Hepatic stellate cell (primary cell): ENCODE measurements around the gene LAMA1.
"Not testable (repeated sequence)": the region's sequence is repeated elsewhere in the genome, so short reads cannot be mapped to it uniquely, and the experiment has no call there.

Experiments
- DNase-seq: peaks from one replicate; pipeline ENCODE4 v3.0.0; 2011; ENCODE audit warnings: low spot score

The LAMA1 gene

DNA sequence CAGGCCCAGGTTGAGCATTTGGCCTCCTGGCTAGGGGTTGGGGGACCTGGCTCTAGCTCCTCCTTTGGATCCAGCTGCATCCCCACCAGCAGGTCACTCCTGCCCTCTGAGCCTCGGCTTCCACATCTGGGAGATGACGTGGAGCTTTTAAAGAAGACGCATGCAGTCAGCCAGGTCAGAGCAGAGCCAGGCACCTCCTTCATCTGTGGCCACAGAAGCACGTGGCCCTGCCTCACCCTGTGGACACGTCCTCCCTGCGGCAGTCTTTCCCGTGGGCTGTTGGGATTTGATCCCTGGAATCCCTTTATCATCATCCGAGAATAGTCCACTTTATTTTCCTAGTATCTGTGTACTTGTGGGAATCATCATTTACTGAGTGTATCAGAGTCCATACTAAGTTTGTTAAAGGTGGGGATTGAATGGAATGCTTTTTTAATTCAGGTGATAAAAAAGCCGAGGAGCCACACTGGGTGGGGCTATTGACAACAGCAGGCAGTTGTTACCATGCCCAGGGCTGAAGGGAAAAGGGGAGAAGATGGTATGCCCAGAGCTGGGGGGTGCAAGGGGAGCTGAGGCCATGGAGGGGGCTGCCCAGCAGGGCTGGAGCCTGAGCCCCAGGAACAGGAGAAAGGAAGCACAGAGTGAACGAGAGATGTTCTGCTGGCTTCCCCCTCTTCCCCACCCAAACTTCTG lies 170.1 kb downstream of the LAMA1 start:
- DNase-seq, result no peak

DNA sequence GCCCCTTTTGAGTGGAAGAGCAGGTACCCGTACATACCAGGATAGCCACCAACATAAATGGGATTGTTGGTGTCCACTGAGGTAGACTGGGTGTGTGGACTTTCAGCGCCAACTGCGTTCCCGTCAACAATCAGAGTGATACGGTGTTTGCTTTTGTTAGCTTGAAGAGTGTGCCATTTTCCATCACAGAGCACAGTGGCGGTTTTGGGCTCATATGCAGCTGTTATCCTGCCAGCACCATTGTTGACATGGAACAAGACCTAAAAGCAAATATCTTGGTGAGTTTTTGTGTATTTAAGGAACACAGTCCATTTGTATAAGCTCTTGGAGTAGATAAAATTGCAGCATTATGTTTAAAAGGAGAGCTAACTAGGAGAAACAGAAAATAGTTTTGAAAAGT lies 174.5 kb downstream of the LAMA1 start:
- DNase-seq, result no peak

DNA sequence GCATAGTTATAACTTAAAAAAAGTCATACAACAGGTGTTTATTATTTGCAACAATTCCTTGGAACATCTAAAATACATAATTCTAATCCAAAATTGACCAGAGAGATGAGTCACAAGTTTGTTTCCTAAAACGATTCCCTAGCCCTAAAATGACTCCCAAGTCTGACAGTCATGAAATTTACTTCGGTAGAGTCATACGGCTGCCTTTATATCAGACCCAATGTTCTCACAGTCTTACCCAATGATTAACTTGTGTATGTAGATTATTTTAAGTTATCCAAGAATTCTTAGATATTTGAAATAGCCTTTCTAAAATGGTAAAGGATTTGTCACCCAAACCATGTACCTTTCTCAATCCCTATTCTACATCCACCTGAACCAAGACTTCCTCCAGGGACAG lies 174.9 kb downstream of the LAMA1 start:
- no peak for DNase-seq

DNA sequence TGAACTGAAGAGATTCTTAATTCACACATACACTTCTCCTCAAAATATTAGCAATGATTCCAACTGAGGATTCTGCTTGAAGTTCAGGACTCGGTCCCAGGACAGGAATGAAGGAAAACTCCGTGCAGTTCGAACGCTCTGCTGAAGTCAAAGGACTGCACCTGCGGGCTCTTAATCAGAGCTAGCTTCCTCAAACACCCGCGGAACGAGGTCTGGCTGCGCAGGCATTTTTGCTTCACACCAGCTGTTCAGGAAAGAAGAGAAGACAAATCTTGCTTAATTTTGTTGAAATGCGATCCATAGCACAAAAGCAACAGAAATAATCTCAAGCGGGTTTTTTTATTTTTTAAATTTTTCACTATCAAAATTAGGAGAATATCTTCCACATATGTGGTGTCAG lies 175.6 kb downstream of the LAMA1 start:
- no peak for DNase-seq

DNA sequence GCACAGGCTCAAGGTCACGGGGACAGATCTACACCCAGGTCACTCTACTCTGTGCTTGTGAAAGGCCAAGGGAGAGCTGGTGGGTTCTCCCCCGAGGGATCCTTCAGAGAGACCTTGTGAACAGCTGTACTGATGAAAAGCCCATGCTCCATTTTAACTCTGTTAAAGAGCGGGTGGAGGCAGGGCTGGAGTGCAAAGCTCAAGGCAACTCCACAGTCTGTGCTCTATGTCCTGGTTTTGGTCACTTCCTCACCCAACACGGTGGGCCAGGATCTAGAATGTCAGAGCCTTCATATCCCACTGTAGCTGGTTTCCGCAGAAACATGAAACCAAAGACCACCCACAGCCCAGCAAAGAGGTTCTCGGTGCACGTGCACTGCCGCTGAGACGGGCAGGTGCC lies 177.1 kb downstream of the LAMA1 start:
- DNase-seq, result no peak

DNA sequence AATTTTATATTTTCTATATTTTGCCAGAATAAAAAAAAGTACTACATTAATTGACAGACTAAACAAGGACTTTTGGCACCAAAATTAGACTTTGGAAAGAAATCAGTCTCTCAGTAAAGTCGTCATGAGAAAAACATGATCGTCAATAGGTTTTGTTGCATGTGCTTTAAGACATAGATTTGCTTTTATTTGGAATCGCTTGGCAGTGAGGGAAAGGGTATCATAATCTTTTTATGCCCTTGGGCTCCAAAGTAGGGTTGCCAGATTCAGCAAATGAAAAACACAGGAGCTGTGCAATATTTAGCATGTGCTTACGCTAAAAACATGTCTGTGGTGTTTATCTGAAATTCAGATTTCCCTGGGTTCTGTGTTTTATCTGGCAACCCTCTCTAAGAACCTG lies 177.6 kb downstream of the LAMA1 start:
- no peak for DNase-seq

DNA sequence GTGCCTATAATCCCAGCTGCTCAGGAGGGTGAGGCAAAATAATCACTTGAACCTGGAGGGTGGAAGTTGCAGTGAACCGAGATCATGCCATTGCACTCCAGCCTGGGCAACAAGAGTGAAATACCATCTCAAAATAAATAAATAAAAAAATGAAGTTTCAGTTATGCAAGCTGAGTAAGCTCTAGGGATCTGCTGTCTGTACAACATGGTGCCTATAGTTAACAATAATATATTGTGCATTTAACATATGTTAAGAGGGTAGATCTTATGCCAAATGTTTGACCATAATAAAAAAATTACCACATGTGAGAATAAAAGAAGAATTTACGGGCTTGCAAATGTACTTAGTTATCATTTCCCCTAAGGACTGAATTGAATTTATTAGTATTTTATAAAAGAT lies 179.2 kb downstream of the LAMA1 start:
- DNase-seq, result not testable (repeated sequence)

DNA sequence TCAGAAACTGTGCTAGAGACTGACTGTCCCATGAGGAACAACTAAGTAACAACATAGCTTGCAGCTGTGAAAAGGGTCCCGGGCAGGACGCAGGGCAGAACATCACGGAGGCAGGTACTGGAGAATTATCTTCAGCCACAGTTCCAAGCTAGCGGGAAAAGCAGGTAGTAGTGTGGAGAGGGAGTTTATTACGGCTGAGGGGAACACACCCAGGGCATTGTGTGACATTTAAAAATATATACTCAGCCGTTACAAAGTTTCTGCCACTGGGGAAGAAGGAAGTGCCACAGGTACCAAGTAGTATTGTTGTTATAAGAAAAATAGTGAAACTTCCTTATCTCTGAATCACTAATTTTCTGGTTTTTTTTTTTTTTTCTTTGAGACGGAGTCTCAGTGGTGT lies 179.6 kb downstream of the LAMA1 start:
- no peak for DNase-seq

DNA sequence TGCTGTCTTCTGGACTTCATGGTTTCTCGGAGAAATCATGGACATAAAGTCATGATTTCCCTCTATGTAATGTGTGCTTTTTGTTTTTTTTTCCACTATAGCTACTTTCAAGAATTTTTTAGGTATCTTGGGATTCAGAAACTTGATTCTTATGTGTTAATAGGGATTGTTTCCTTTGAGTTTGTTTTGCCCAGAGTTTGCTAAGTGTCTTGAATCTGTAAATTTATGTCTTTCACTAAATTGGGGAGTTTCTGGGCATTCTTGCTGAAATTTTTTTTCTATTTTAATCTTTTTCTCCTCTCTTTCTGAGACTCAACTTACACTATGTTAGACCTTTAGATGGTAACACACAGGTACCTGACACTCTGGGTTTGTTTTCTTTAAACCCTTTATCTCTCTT lies 182.7 kb downstream of the LAMA1 start:
- DNase-seq, result no peak

DNA sequence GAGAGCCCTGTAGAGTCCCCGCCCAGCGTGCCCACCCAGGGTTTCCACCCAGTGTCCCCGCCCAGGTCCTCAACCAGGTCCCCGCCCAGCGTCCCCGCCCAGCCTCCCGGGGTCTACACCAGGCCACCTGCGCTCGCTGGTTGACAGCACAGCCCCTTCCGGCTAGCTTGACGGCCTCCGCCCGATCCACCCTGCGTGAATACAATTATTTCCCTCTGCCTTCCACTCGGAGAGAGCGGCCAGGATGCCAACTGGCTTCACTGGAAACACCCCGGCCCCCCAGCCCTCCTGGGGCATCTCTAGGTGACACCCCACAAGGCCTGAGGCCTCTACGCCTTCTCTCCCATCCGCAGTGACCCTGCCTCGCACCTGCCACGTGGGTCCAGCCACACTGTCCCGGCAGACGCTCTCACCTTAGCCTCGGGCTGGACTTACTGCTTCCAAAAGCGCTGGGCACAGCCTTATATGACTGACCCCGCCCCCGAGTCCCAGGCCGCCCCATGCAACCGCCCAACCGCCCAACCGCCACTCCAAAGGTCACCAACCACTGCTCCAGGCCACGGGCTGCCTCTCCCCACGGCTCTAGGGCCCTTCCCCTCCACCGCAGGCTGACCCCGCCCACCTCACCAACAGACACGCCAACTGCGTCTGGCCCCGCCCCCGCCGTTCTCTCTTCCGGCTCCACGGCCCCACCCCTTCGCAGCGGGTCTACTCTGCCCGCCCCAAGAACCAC lies 188.1 kb downstream of the LAMA1 start:
- peak; percentile 10 for DNase-seq

DNA sequence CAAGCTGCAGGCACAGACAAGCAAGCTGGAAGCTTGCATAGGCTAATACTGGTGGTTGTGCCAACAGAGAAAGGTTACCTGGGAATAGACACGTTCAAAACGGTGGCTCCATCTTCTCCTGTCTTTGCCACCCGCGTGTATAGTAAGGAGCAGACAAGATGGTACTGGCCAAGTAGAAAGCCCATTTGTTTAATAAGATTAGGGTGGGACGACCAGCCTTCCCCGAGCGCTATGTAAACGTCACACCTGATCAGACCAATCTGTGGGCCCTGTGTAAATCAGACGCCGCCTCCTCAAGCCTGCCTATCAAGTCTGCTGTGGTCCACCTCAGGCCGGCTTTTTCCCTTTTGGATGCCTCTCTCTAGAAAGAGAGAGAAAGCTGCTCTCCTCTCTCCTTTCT lies 189.2 kb downstream of the LAMA1 start:
- no peak for DNase-seq

DNA sequence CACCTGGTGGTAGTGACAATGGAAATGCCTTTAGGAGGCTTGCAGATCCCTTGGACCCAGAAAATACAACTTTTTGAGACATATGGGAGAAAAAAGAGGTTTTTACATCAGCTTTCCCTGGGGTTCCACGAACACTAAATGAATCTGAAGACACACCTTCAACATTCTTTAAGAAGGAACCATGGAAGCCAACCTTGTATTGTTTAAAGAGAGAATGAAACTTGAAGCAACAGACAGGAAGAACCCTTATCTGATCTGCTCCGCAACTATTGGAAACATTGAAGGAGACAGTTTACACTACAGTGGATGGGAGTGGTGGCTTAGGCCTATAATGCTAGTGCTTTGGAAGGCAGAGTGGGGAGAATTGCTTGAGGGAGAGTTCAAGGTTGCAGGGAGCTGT lies 190.4 kb downstream of the LAMA1 start:
- DNase-seq, result no peak

DNA sequence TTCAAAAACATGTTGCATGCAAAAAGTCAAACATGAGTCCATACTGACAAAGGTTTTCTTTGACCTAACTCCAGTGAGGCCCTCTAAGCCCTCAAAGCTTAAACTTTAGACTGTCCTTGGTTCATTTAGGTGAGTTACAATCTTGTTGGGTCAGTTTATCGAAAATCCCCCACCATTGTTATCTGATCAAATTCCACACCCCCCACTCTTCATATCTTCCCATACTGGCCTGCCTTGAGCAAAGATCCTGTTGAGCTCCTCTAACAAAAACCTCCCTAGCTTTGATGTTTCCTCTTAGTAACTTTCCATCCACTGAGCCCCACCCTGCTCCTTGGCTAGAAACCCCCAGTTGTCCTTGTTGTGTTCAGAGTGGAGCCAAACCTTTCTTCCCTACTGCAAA lies 194.4 kb downstream of the LAMA1 start:
- DNase-seq, result no peak

DNA sequence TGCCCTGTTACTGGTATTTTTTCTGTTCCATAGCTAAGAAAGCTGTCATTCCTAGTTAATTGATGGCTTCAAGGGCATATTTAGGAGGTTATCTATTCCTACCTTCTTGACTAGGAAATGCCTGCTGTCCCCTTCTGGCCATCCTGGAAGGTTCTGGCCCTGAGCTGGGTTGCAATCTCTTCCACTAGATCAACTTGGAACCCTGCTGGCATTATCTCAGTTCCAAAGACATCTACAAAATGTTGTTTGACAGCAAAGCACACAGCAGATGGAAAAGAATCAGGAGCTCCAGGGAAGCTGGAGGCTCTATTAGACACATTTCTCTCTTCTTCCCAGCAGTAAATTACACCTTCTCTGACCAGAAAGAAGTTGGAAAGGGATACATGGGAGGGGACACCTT lies 196.0 kb downstream of the LAMA1 start:
- no peak for DNase-seq

DNA sequence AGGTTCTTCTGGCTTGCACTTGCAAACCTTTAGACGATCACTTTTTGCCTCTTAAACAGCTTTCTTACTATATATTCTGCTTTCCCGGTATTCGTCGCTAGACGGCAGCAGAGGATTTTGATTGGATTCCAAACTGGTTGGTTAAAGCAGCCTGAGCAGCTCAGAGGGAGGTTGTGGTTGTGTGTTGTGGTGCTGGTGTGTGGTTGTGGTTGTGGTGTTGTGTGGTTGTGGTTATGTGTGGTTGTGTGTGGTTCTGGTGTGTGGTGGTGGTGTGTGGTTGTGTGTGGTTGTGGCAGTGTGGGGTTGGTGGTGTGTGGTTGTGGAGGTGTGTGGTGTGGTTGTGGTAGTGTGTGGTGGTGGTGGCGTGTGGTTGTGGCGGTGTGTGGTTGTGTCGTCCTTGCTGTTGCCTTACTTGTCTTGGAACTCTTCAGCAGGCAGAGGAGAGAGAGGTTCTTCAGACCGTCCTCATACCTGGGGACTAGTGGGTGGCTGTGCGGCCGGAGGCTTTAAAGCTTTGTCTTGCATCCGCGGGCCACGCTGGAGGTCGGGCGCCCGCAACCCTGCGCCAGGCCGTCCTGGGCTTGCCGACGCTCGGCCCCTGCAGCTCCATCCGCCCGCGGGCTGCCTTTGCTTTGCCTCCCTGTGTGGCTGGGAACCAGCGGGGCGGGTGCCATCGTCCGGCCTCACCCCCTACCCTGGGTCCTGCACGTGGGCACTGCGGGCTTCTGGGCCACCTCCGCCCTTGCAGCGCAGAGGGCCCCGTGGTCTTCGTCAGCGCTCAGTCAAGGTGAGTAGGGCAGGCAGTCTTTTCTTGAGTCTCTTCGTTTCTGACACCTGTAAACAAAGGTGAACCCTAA lies 197.3 kb downstream of the LAMA1 start:
- peak; percentile 54 for DNase-seq

DNA sequence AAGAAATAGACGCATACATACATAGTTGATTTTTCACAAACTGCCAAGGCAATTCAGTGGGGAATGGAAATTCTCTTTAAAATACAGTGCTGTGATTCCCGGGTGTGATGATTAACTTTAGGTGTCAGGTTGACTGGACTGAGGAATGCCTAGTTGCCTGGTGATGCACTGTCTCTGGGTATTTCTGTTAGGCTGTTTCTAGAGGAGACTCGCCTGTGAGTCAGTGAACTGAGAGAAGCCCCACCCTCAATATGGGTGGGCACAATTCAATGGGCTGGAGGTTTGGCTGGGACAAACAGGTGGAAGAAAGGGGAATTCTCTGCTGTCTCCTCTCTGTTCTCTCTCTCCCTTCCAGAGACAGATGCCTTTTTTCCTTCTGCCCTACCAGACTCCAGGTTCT lies 200.5 kb downstream of the LAMA1 start:
- DNase-seq, result no peak

DNA sequence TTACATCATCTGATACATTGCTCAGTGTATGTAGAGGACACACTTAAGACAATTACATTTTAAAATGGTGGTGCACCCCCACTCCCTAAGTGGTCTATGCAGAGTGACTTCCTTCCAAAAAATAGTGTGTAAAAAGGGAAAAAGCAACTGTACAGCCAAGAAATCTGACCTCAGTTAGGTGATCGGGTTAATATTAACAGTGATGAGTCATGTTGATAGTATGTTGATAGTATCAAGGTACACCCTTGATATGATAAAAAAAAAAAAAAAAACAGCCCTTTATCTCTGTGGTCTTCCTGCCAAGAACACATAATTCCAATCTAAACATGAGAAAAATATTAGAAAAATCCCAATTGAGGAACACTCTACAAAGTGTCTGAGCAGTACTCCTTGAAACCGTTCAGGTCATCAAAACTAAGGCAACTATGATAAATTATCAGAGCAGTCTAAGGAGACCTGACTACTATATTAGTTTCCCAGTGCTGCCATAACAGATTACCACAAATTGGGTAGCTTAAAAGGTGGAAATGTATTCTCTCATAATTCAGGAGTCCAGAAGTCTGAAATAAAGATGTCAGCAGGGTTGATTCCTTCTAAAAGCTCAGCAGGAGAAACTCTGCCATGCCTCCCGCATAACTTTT lies 216.2 kb downstream of the LAMA1 start:
- no peak for DNase-seq

DNA sequence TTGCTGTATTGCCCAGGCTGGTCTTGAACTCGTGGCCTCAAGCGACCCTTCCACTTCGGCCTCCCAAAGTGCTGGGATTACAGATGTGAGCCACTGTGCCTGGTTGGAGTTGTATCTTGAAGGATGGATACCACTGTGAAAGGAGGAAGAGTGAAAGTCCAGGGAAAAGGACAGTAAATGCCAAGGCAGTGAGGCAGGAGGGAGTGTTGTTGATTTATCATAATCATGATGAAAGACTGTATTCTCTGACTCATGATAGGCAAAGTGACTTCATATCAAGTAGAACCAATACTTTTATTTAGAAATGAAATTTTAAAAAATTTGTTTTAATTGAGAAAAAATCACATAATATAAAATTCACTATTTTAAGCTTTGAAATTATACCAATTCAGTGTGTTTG lies 225.8 kb downstream of the LAMA1 start:
- DNase-seq, result no peak
